KMS-11 (cell line): ENCODE results near the gene ROR1.

Experiments used
- H2AFZ ChIP-seq: fragments of 200-600 bp; sonication (generic); 2 replicates; pipeline ENCODE4 v1.6.1; 2016; ENCODE audit warnings: antibody characterized with exemption, mixed run types, low read depth
- H3K27ac ChIP-seq: fragments of 200-600 bp; sonication (generic); 2 replicates; pipeline ENCODE4 v1.6.1; 2016; ENCODE audit warnings: mild to moderate bottlenecking, mixed run types
- H3K27me3 ChIP-seq: fragments of 200-600 bp; sonication (generic); 2 replicates; pipeline ENCODE4 v1.6.1; 2017; ENCODE audit warnings: mild to moderate bottlenecking, low read depth, mixed run types, moderate library complexity; ENCODE audit not compliant: insufficient read depth
- H3K36me3 ChIP-seq: fragments of 200-600 bp; sonication (generic); 2 replicates; pipeline ENCODE4 v1.6.1; 2017; ENCODE audit warnings: mild to moderate bottlenecking, mixed run types; ENCODE audit not compliant: insufficient read depth
- H3K4me1 ChIP-seq: fragments of 200-600 bp; sonication (generic); 2 replicates; pipeline ENCODE4 v1.6.1; 2016; ENCODE audit warnings: mild to moderate bottlenecking, low read depth, mixed run types; ENCODE audit not compliant: poor library complexity, severe bottlenecking
- H3K4me2 ChIP-seq: fragments of 200-600 bp; sonication (generic); 2 replicates; pipeline ENCODE4 v1.7.0; 2016; ENCODE audit warnings: mild to moderate bottlenecking, mixed run types
- H3K4me3 ChIP-seq: fragments of 200-600 bp; sonication (generic); IDR thresholded peaks from 2 replicates; pipeline ENCODE4 v1.6.1; 2017; ENCODE audit warnings: low read depth, low read length, mixed read lengths; ENCODE audit not compliant: insufficient read depth
- H3K79me2 ChIP-seq: fragments of 200-600 bp; sonication (generic); 2 replicates; pipeline ENCODE4 v1.6.1; 2016; ENCODE audit warnings: low read depth, mixed run types; ENCODE audit not compliant: insufficient read depth
- H3K9ac ChIP-seq: fragments of 200-600 bp; sonication (generic); 2 replicates; pipeline ENCODE4 v1.6.1; 2016; ENCODE audit warnings: mild to moderate bottlenecking, mixed run types
- H4K20me1 ChIP-seq: fragments of 200-600 bp; sonication (generic); 2 replicates; pipeline ENCODE4 v1.6.1; 2016; ENCODE audit warnings: mild to moderate bottlenecking, mixed run types; ENCODE audit not compliant: insufficient read depth
- CTCF ChIP-seq: fragments of 200-600 bp; sonication (generic); conservative IDR thresholded peaks from 2 replicates; pipeline ENCODE4 v1.6.1; 2017; ENCODE audit warnings: low read depth, mild to moderate bottlenecking, antibody characterized with exemption, low read length, moderate library complexity, mixed read lengths

ROR1 gene

GRCh38 chr1:63934697-63935096, 160.9 kb downstream of the ROR1 start:
- Histone ChIP-seq H3K79me2 (no peaks in the 10 kb centered on the region), H3K27ac (no peak overlapping the region), H3K4me1 (peaks cover 30% of the 10 kb centered on the region), H2AFZ (no peak overlapping the region), H3K4me2 (peak overlapping the region; percentile 21; the same call in 1 of the 2 replicates), H4K20me1 (no peaks in the 10 kb centered on the region), H3K4me3 (no peak overlapping the region), H3K27me3 (no peaks in the 10 kb centered on the region), H3K36me3 (no peaks in the 10 kb centered on the region), H3K9ac (no peak overlapping the region)
- TF ChIP-seq CTCF = no peak

GRCh38 chr1:63935143-63935542, 161.3 kb downstream of the ROR1 start:
- H4K20me1 ChIP-seq = no peaks in the 10 kb centered on the region
- H3K27ac ChIP-seq = no peak overlapping the region; the same call in 1 of the 2 replicates
- H3K36me3 ChIP-seq = no peaks in the 10 kb centered on the region
- peak; percentile 61; the same call in 1 of the 2 replicates for TF ChIP-seq CTCF
- no peaks in the 10 kb centered on the region for H3K79me2 ChIP-seq
- H3K4me3 ChIP-seq = no peak overlapping the region
- no peaks in the 10 kb centered on the region for H3K27me3 ChIP-seq
- no peak overlapping the region for H3K9ac ChIP-seq
- H3K4me1 ChIP-seq = peaks cover 30% of the 10 kb centered on the region
- H2AFZ ChIP-seq = no peak overlapping the region
- H3K4me2 ChIP-seq = peak overlapping the region; percentile 21; the same call in 1 of the 2 replicates

- H3K79me2 ChIP-seq = no peaks in the 10 kb centered on the region
- H3K36me3 ChIP-seq = no peaks in the 10 kb centered on the region
- no peaks in the 10 kb centered on the region for H3K27me3 ChIP-seq
- no peak overlapping the region for H2AFZ ChIP-seq
- H3K4me1 ChIP-seq = peaks cover 30% of the 10 kb centered on the region
- H3K4me3 ChIP-seq = no peak overlapping the region
- peak overlapping the region; percentile 21 for H3K4me2 ChIP-seq
- no peak overlapping the region for H3K9ac ChIP-seq
- no peak overlapping the region; the same call in 1 of the 2 replicates for H3K27ac ChIP-seq
- H4K20me1 ChIP-seq = no peaks in the 10 kb centered on the region
- TF ChIP-seq CTCF = no peak
Measured at GRCh38 chr1:63935553-63935952, 161.7 kb downstream of the ROR1 start.

- TF ChIP-seq CTCF = no peak
- Histone ChIP-seq H3K27ac (no peak overlapping the region), H4K20me1 (no peaks in the 10 kb centered on the region), H3K79me2 (no peaks in the 10 kb centered on the region), H3K9ac (no peak overlapping the region), H3K36me3 (no peaks in the 10 kb centered on the region), H2AFZ (no peak overlapping the region), H3K4me2 (no peak overlapping the region), H3K27me3 (no peaks in the 10 kb centered on the region), H3K4me3 (no peak overlapping the region), H3K4me1 (peaks cover 30% of the 10 kb centered on the region)
Measured at GRCh38 chr1:63936276-63936675, 162.5 kb downstream of the ROR1 start.
